Measurements from ENCODE around the gene RAB1A.
"Not testable (repeated sequence)": the region's sequence is repeated elsewhere in the genome, so short reads cannot be mapped to it uniquely, and the experiment has no call there.

RAB1A gene

GRCh38 chr2:65129826-65130663 is at the start of gene RAB1A:
TSS of gene RAB1A (minus strand) at chr2:65130106. CDS start at chr2:65129915, 191 bp downstream.
- peak; percentile 98 for DNase-seq (ENCODE audit: low read depth)

GRCh38 chr2:65177751-65178442 is 48.0 kb upstream of the RAB1A start:
- DNase-seq (ENCODE audit: low read depth) = no peak

- no peak for DNase-seq (ENCODE audit: low read depth)
These were observed 46.1 kb upstream of the RAB1A start for GRCh38 chr2:65175894-65176530.

GRCh38 chr2:65174031-65174430 is 44.1 kb upstream of the RAB1A start:
- DNase-seq (ENCODE audit: low read depth) = not testable (repeated sequence)

GRCh38 chr2:65172994-65173790 is 43.3 kb upstream of the RAB1A start:
- no peak for DNase-seq (ENCODE audit: low read depth)

GRCh38 chr2:65170611-65171477 is 40.9 kb upstream of the RAB1A start:
- not testable (repeated sequence) for DNase-seq (ENCODE audit: low read depth)

- DNase-seq (ENCODE audit: low read depth) = no peak
These were observed 39.8 kb upstream of the RAB1A start for GRCh38 chr2:65169760-65170136.

- no peak for DNase-seq (ENCODE audit: low read depth)
These were observed 35.7 kb upstream of the RAB1A start for GRCh38 chr2:65165558-65165957.

- no peak for DNase-seq (ENCODE audit: low read depth)
These were observed 34.6 kb upstream of the RAB1A start for GRCh38 chr2:65164426-65164891.

- DNase-seq (ENCODE audit: low read depth) = no peak
These were observed 31.7 kb upstream of the RAB1A start for GRCh38 chr2:65161551-65162100.

- DNase-seq (ENCODE audit: low read depth) = no peak
These were observed 30.0 kb upstream of the RAB1A start for GRCh38 chr2:65159906-65160305.

GRCh38 chr2:65159261-65159660 is 29.4 kb upstream of the RAB1A start:
- no peak for DNase-seq (ENCODE audit: low read depth)

- no peak for DNase-seq (ENCODE audit: low read depth)
These were observed 28.7 kb upstream of the RAB1A start for GRCh38 chr2:65158557-65158956.

GRCh38 chr2:65157856-65158255 is 27.9 kb upstream of the RAB1A start:
- DNase-seq (ENCODE audit: low read depth) = not testable (repeated sequence)

GRCh38 chr2:65156041-65156440 is 26.1 kb upstream of the RAB1A start:
- no peak for DNase-seq (ENCODE audit: low read depth)

- DNase-seq (ENCODE audit: low read depth) = no peak
These were observed 23.6 kb upstream of the RAB1A start for GRCh38 chr2:65153515-65153914.

GRCh38 chr2:65146078-65146477 is 16.2 kb upstream of the RAB1A start:
- DNase-seq (ENCODE audit: low read depth) = no peak

- no peak for DNase-seq (ENCODE audit: low read depth)
These were observed 14.7 kb upstream of the RAB1A start for GRCh38 chr2:65144571-65144970.

- DNase-seq (ENCODE audit: low read depth) = no peak
These were observed 12.6 kb upstream of the RAB1A start for GRCh38 chr2:65142515-65142914.

- DNase-seq (ENCODE audit: low read depth) = no peak
These were observed 7.4 kb upstream of the RAB1A start for GRCh38 chr2:65137197-65137775.

Data from CMK (cell line).